Esophagus squamous epithelium (tissue), 4 donors: ENCODE measurements around the gene PIP5KL1.

Source experiments
- POLR2A ChIP-seq, 4 donors: fragments of 450-650 bp; IDR thresholded peaks; one replicate each; pipeline ENCODE4 v1.6.1; 2017; ENCODE audit warnings: antibody characterized with exemption in 4 of 4, mild to moderate bottlenecking in 4 of 4, moderate library complexity in 3 of 4
- TF ChIP-seq, protein P1 (sequence below), 6 experiments: fragments of 450-650 bp in 4 of 6; fragments of 200-600 bp in 2 of 6; sonication (generic) in 2 of 6; IDR thresholded peaks; one replicate each; pipeline ENCODE4 v1.5.1; 2016 to 2019; ENCODE audit warnings: antibody characterized with exemption in 6 of 6, mild to moderate bottlenecking in 4 of 6, moderate library complexity in 4 of 6

DNA sequence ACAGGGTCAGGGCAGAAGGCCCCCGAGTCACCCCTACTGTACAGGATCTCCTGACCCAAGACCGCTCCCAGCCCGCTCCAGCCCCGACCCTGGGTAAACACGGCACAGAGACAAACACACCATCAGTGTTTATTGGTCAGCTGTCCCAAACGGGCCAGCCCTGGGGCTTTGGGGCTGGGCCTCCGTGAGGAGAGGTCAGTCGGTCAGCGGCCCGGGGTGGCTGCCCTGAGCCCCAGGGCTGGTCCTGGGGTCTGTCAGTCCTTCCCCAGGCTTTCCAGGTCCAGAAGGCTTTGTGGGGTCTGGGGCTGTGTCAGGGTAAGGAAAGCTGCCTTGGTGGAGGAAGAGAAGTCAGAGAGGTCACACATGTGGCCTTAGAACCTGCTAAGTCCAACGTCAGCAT, 4.4 kb upstream of the PIP5KL1 start:
- TF ChIP-seq POLR2A (IDR thresholded peaks at IDR 0.05): no peak
- TF ChIP-seq, protein P1, sequence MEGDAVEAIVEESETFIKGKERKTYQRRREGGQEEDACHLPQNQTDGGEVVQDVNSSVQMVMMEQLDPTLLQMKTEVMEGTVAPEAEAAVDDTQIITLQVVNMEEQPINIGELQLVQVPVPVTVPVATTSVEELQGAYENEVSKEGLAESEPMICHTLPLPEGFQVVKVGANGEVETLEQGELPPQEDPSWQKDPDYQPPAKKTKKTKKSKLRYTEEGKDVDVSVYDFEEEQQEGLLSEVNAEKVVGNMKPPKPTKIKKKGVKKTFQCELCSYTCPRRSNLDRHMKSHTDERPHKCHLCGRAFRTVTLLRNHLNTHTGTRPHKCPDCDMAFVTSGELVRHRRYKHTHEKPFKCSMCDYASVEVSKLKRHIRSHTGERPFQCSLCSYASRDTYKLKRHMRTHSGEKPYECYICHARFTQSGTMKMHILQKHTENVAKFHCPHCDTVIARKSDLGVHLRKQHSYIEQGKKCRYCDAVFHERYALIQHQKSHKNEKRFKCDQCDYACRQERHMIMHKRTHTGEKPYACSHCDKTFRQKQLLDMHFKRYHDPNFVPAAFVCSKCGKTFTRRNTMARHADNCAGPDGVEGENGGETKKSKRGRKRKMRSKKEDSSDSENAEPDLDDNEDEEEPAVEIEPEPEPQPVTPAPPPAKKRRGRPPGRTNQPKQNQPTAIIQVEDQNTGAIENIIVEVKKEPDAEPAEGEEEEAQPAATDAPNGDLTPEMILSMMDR (IDR thresholded peaks at IDR 0.05): no peak
